ENCODE results near the gene C1QTNF4. TPM values are rescaled to one million over a fixed set of nuclear protein-coding genes. Genes with fewer than 3 reads are reported as not detected.

The C1QTNF4 gene
- total and polyA plus RNA-seq, 8 donors: 0.68 to 8.4 (median 1.3) TPM; not detected in 1

GRCh38 chr11:47589977-47590861, 4.0 kb downstream of the C1QTNF4 start:
- WGBS, 5 donors: 34 to 55% (median 47%) methylated on average over 28 to 122 of the region's 122 CpGs
- Histone ChIP-seq H3K27me3 (peaks cover 3 to 65% (median 36%) of the 10 kb centered on the region in 3 donors), H3K9me3 (no peaks in the 10 kb centered on the region), H3K4me3 (peak overlapping the region; percentile 30 to 43 (median 38)), H3K4me1 (peaks cover 13 to 26% (median 21%) of the 10 kb centered on the region in 4 donors), H3K36me3 (peaks cover 0 to 14% (median 6%) of the 10 kb centered on the region in 4 donors), H3K27ac (peak overlapping the region in 1 of 5 donors; percentile 72)
- DNase-seq: peak in 1 of 2 donors; percentile 87
- intact Hi-C loops (cut with DNase I; ENCODE audit: low total_unique reads): no loop called here
- TF ChIP-seq, protein P1, sequence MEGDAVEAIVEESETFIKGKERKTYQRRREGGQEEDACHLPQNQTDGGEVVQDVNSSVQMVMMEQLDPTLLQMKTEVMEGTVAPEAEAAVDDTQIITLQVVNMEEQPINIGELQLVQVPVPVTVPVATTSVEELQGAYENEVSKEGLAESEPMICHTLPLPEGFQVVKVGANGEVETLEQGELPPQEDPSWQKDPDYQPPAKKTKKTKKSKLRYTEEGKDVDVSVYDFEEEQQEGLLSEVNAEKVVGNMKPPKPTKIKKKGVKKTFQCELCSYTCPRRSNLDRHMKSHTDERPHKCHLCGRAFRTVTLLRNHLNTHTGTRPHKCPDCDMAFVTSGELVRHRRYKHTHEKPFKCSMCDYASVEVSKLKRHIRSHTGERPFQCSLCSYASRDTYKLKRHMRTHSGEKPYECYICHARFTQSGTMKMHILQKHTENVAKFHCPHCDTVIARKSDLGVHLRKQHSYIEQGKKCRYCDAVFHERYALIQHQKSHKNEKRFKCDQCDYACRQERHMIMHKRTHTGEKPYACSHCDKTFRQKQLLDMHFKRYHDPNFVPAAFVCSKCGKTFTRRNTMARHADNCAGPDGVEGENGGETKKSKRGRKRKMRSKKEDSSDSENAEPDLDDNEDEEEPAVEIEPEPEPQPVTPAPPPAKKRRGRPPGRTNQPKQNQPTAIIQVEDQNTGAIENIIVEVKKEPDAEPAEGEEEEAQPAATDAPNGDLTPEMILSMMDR (IDR thresholded peaks at IDR 0.05): no peak
- TF ChIP-seq EP300 (IDR thresholded peaks at IDR 0.05) (no peak), POLR2A (IDR thresholded peaks at IDR 0.05) (no peak), POLR2AphosphoS5 (IDR thresholded peaks at IDR 0.05) (no peak)

- intact Hi-C loops (cut with DNase I; ENCODE audit: low total_unique reads): no loop called here
- Histone ChIP-seq H3K27ac (peak overlapping the region in 1 of 5 donors; percentile 72), H3K9me3 (no peaks in the 10 kb centered on the region), H3K27me3 (peaks cover 3 to 59% (median 29%) of the 10 kb centered on the region in 3 donors), H3K36me3 (peaks cover 5 to 21% (median 12%) of the 10 kb centered on the region in 4 donors), H3K4me1 (peaks cover 13 to 26% (median 21%) of the 10 kb centered on the region in 4 donors), H3K4me3 (peak overlapping the region; percentile 30 to 43 (median 38))
- WGBS, 5 donors: 20 to 78% (median 50%) methylated on average over 43 to 51 of the region's 51 CpGs
- TF ChIP-seq, protein P1 (IDR thresholded peaks at IDR 0.05): no peak
- TF ChIP-seq POLR2AphosphoS5 (IDR thresholded peaks at IDR 0.05): no peak
- no peak for TF ChIP-seq POLR2A (IDR thresholded peaks at IDR 0.05)
- no peak for TF ChIP-seq EP300 (IDR thresholded peaks at IDR 0.05)
- DNase-seq: peak in 1 of 2 donors; percentile 70
These were observed 4.6 kb downstream of the C1QTNF4 start for GRCh38 chr11:47589584-47589976.

GRCh38 chr11:47589118-47589517, 5.1 kb downstream of the C1QTNF4 start:
- Histone ChIP-seq H3K4me3 (peak overlapping the region in 3 of 4 donors; percentile 33 to 43 (median 42)), H3K9me3 (no peaks in the 10 kb centered on the region), H3K36me3 (peaks cover 10 to 25% (median 17%) of the 10 kb centered on the region in 4 donors), H3K4me1 (peaks cover 9 to 22% (median 17%) of the 10 kb centered on the region in 4 donors), H3K27ac (peak overlapping the region in 1 of 5 donors; percentile 72), H3K27me3 (peaks cover 3 to 54% (median 25%) of the 10 kb centered on the region in 3 donors)
- DNase-seq: no peak
- intact Hi-C loops (cut with DNase I; ENCODE audit: low total_unique reads): no loop called here
- no peak for TF ChIP-seq EP300 (IDR thresholded peaks at IDR 0.05)
- no peak for TF ChIP-seq POLR2AphosphoS5 (IDR thresholded peaks at IDR 0.05)
- TF ChIP-seq, protein P1 (IDR thresholded peaks at IDR 0.05): no peak
- WGBS, 5 donors: 72 to 80% (median 78%) methylated on average over 10 to 11 of the region's 11 CpGs

DNA sequence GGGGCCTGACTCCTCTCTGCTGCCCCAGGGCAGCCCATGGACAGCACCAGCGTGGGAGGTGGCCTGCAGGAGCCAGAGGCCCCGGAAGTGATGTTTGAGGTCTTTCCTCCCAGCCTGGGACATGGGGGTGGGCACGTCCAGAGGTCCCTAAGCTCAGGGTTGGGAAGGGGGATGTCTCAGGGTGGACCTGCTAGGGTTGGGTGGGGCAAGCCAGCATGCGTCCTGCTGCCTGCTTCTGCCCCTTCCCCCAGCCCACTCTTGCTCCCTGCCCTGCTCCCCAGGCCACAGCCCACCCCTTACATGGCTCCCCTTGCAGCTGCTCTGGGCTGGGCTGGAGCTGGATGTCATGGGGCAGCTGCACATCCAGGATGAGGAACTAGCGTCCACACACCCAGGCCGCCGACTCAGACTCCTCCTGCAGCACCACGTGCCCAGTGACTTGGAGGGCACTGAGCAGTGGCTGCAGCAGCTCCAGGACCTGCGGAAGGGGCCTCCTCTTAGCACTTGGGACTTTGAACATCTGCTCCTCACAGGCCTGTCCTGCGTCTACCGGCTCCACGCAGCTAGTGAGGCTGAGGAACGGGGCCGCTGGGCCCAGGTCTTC, 6.4 kb downstream of the C1QTNF4 start:
- H3K27me3 ChIP-seq: peaks cover 2 to 41% (median 12%) of the 10 kb centered on the region in 3 donors
- peak in 1 of 2 donors; percentile 43 for DNase-seq
- H3K4me3 ChIP-seq: no peak overlapping the region
- peak overlapping the region in 2 of 5 donors; percentile 0 to 27 for H3K27ac ChIP-seq
- no peaks in the 10 kb centered on the region for H3K9me3 ChIP-seq
- H3K36me3 ChIP-seq: peaks cover 23 to 38% (median 30%) of the 10 kb centered on the region in 4 donors
- intact Hi-C loops (cut with DNase I; ENCODE audit: low total_unique reads): no loop called here
- peaks cover 0 to 12% (median 8%) of the 10 kb centered on the region in 4 donors for H3K4me1 ChIP-seq
- TF ChIP-seq POLR2A (IDR thresholded peaks at IDR 0.05) (no peak), EP300 (IDR thresholded peaks at IDR 0.05) (no peak), POLR2AphosphoS5 (IDR thresholded peaks at IDR 0.05) (no peak)
- TF ChIP-seq, protein P1 (IDR thresholded peaks at IDR 0.05): no peak
- 64 to 84% (median 77%) methylated on average over 6 to 14 of the region's 14 CpGs for WGBS, 5 donors
